ENCODE measurements around the gene ANKRD23.
A peak's percentile ranks its signal among the peaks of the same experiment; 100 is the strongest.
"Not testable (repeated sequence)": the region's sequence is repeated elsewhere in the genome, so short reads cannot be mapped to it uniquely, and the experiment has no call there.

The ANKRD23 gene

DNA sequence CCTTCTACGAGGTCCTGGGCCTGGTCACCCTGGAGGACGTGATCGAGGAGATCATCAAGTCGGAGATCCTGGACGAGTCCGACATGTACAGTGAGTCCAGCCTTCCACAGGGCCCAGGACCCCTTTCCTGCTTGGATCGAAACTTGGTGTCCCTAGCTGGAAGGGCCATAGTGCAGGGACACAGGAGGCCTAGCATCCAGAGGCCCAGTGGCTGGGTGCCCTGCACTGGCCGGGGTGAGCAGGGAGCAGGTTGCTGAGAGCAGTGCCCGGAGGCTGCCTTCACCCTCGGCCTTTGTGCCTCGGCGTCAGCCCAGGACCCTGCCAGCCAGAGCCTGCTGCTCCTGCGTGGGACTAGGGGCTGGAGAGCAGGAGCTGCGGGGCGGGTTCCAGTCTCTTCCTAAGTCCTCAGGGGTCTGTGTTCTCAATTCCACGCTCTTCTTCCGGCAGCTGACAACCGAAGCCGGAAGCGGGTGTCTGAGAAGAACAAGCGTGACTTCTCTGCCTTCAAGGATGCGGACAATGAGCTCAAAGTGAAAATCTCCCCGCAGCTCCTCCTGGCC, 46.7 kb downstream of the ANKRD23 start:
- ChIA-PET CTCF (interaction anchor here (1.2 kb wide), 1 partner anchor 38 kb away, joined by 4 read pairs; no protein-coding TSS in a partner anchor), POLR2A (no interaction called here)
- TF ChIP-seq LEF1 (IDR thresholded peaks at IDR 0.05; ENCODE audit: borderline replicate concordance) (no peak), FOXA1 (IDR thresholded peaks at IDR 0.05) (no peak), TARDBP (IDR thresholded peaks at IDR 0.05) (no peak), ARNT (IDR thresholded peaks at IDR 0.05) (no peak)
- DNase-seq (ENCODE audit: extremely low spot score): no peak

GRCh38 chr2:96796497-96796896, 47.3 kb downstream of the ANKRD23 start:
- POLR2A ChIA-PET; DNase-seq (ENCODE audit: extremely low spot score): not testable (repeated sequence)
- CTCF ChIA-PET: interaction anchor here (1.2 kb wide), 1 partner anchor 37 kb away, joined by 4 read pairs; no protein-coding TSS in a partner anchor

DNA sequence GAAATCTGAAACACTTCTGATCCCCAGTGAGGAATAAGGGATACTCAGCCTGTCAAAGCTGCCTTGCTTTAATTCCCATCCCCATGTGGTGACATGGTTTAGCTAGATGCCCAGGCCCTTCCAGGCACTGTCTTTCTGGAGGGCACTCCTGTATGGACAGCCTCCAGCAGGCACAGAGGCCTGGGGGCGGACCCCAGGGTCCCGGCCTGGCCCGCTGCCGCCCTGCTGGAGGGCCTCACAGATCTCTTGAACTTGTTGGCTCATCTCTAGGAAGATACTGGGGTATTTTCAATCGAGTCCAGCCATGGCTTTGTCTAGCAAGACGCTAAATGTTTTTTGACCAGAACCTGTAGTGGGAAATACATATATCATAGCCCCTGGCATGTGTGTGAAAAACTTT, 48.7 kb downstream of the ANKRD23 start:
- ChIA-PET POLR2A (no interaction called here), CTCF (no interaction called here)
- TF ChIP-seq FOXK2 (IDR thresholded peaks at IDR 0.05) (no peak), HDGF (IDR thresholded peaks at IDR 0.05; ENCODE audit: borderline replicate concordance) (no peak), L3MBTL2 (conservative IDR thresholded peaks at IDR 0.05) (no peak), LEF1 (IDR thresholded peaks at IDR 0.05; ENCODE audit: borderline replicate concordance) (no peak), SUZ12 (IDR thresholded peaks at IDR 0.05) (no peak), FOXA1 (IDR thresholded peaks at IDR 0.05) (no peak), SP1 (IDR thresholded peaks at IDR 0.05) (no peak), NFRKB (IDR thresholded peaks at IDR 0.05) (no peak), BHLHE40 (IDR thresholded peaks at IDR 0.05; ENCODE audit: borderline replicate concordance) (no peak), ELF4 (IDR thresholded peaks at IDR 0.05) (no peak), FOXM1 (IDR thresholded peaks at IDR 0.05; ENCODE audit: borderline replicate concordance) (no peak), CTBP1 (IDR thresholded peaks at IDR 0.05; ENCODE audit: borderline replicate concordance) (no peak), ZNF384 (IDR thresholded peaks at IDR 0.05) (no peak), ARNT (IDR thresholded peaks at IDR 0.05) (no peak), TARDBP (IDR thresholded peaks at IDR 0.05) (no peak)
- TF ChIP-seq, protein P1, sequence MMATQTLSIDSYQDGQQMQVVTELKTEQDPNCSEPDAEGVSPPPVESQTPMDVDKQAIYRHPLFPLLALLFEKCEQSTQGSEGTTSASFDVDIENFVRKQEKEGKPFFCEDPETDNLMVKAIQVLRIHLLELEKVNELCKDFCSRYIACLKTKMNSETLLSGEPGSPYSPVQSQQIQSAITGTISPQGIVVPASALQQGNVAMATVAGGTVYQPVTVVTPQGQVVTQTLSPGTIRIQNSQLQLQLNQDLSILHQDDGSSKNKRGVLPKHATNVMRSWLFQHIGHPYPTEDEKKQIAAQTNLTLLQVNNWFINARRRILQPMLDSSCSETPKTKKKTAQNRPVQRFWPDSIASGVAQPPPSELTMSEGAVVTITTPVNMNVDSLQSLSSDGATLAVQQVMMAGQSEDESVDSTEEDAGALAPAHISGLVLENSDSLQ (IDR thresholded peaks at IDR 0.05): no peak
- DNase-seq (ENCODE audit: extremely low spot score): no peak

GRCh38 chr2:96792772-96793749, 50.8 kb downstream of the ANKRD23 start:
- ChIA-PET CTCF (interaction anchor here (1.2 to 1.9 kb wide), 2 partner anchors 8 to 29 kb away, joined by 4 to 5 read pairs; no protein-coding TSS in a partner anchor), POLR2A (interaction anchor here (1.3 kb wide), 1 partner anchor 23 kb away, joined by 4 read pairs; the partner anchor contains the start of gene CNNM3)
- DNase-seq (ENCODE audit: extremely low spot score): no peak
- TF ChIP-seq, protein P1 (IDR thresholded peaks at IDR 0.05): no peak
- no peak for TF ChIP-seq SP1 (IDR thresholded peaks at IDR 0.05)
- TF ChIP-seq FOXM1 (IDR thresholded peaks at IDR 0.05; ENCODE audit: borderline replicate concordance): no peak
- TF ChIP-seq ELF4 (IDR thresholded peaks at IDR 0.05): no peak
- no peak for TF ChIP-seq FOXA1 (IDR thresholded peaks at IDR 0.05)
- TF ChIP-seq CTBP1 (IDR thresholded peaks at IDR 0.05; ENCODE audit: borderline replicate concordance): no peak
- TF ChIP-seq BHLHE40 (IDR thresholded peaks at IDR 0.05; ENCODE audit: borderline replicate concordance): no peak
- TF ChIP-seq FOXK2 (IDR thresholded peaks at IDR 0.05): no peak
- TF ChIP-seq NFRKB (IDR thresholded peaks at IDR 0.05): no peak
- no peak for TF ChIP-seq TARDBP (IDR thresholded peaks at IDR 0.05)

- CTCF ChIA-PET: interaction anchor here (1.5 kb wide), 1 partner anchor 29 kb away, joined by 4 read pairs; the partner anchor contains the start of gene CNNM4
- POLR2A ChIA-PET: no interaction called here
- TF ChIP-seq NFRKB (IDR thresholded peaks at IDR 0.05) (no peak), SUZ12 (IDR thresholded peaks at IDR 0.05) (no peak)
- no peak for DNase-seq (ENCODE audit: extremely low spot score)
Observed at GRCh38 chr2:96789245-96789617, 54.6 kb downstream of the ANKRD23 start.

GRCh38 chr2:96788442-96789244, 55.2 kb downstream of the ANKRD23 start:
- TF ChIP-seq CTBP1 (IDR thresholded peaks at IDR 0.05; ENCODE audit: borderline replicate concordance) (peak; percentile 36; the same call in 1 of the 2 replicates), TARDBP (IDR thresholded peaks at IDR 0.05) (no peak), FOXA1 (IDR thresholded peaks at IDR 0.05) (no peak)
- TF ChIP-seq, protein P1 (IDR thresholded peaks at IDR 0.05): peak; percentile 94
- DNase-seq (ENCODE audit: extremely low spot score): no peak
- POLR2A ChIA-PET: interaction anchor here (0.7 to 1.4 kb wide), 2 partner anchors 27 to 150 kb away, joined by 3 to 9 read pairs; partner anchors contain the start of genes CNNM3 and KANSL3
- CTCF ChIA-PET: interaction anchor here (1.1 to 1.5 kb wide), 2 partner anchors 25 to 28 kb away, joined by 3 to 4 read pairs; partner anchors contain the start of gene CNNM4

Data from HEK293T (cell line).